Frontal cortex (tissue), 4 donors: Measurements from ENCODE around the gene INPP5A. TPM values are rescaled to one million over a fixed set of nuclear protein-coding genes. Genes with fewer than 3 reads are reported as not detected.

ENCODE experiments used
- DNase-seq, 2 donors: peaks; one replicate each; pipeline ENCODE4 v3.0.0; 2012; ENCODE audit warnings: low spot score in 2 of 2
- FAIRE-seq: peaks from 2 replicates; lab custom pipeline; 2012; peaks lifted over from hg19 to GRCh38; lab: Jason Lieb, UNC
- total RNA-seq: library from RNA; depleted of rRNA; stranded (reverse); fragments of >200 nt; gene quantifications from one replicate; pipeline ENCODE4 v1.2.3, GENCODE V29; 2014
- donor health status: control.
- donor health status: control.
- donor health status: control.

Gene INPP5A
- total RNA-seq, 1 donor from 2014 or later = 38.7 TPM

GRCh38 chr10:132615341-132616169, 78.0 kb downstream of the INPP5A start:
- no peak for DNase-seq
- no peak for FAIRE-seq

GRCh38 chr10:132616170-132616995, 78.8 kb downstream of the INPP5A start:
- DNase-seq (no peak), FAIRE-seq (no peak)

GRCh38 chr10:132616996-132617736, 79.6 kb downstream of the INPP5A start:
- no peak for FAIRE-seq
- DNase-seq = no peak

- FAIRE-seq (no peak), DNase-seq (no peak)
Measured at GRCh38 chr10:132617737-132618052, 80.1 kb downstream of the INPP5A start.

GRCh38 chr10:132618158-132618919, 80.8 kb downstream of the INPP5A start:
- FAIRE-seq (no peak), DNase-seq (no peak)

- FAIRE-seq (no peak), DNase-seq (no peak)
Measured at GRCh38 chr10:132619927-132620326, 82.3 kb downstream of the INPP5A start.

- no peak for FAIRE-seq
- DNase-seq = no peak
Measured at GRCh38 chr10:132624061-132624846, 86.7 kb downstream of the INPP5A start.

- no peak for DNase-seq
Measured at GRCh38 chr10:132624847-132625471, 87.4 kb downstream of the INPP5A start.

GRCh38 chr10:132626019-132626760, 88.6 kb downstream of the INPP5A start:
- DNase-seq = no peak
- FAIRE-seq = no peak

More at GRCh38 chr10:132624847-132625471, 87.4 kb downstream of the INPP5A start:
- FAIRE-seq = no peak

- no peak for DNase-seq
- no peak for FAIRE-seq
Measured at GRCh38 chr10:132626761-132627665, 89.4 kb downstream of the INPP5A start.

- peak in 1 of 2 donors; percentile 66 for DNase-seq
- FAIRE-seq = no peak
Measured at GRCh38 chr10:132627666-132628531, 90.3 kb downstream of the INPP5A start.

- FAIRE-seq = no peak
- DNase-seq = no peak
Measured at GRCh38 chr10:132628966-132629900, 91.6 kb downstream of the INPP5A start.

GRCh38 chr10:132630156-132630555, 92.6 kb downstream of the INPP5A start:
- no peak for DNase-seq
- no peak for FAIRE-seq

- DNase-seq = no peak
Measured at GRCh38 chr10:132630666-132631337, 93.2 kb downstream of the INPP5A start.

More at GRCh38 chr10:132630666-132631337, 93.2 kb downstream of the INPP5A start:
- FAIRE-seq = no peak
